Keratinocyte (primary cell): Measurements from ENCODE around the gene ADAMTS6. TPM values are rescaled to one million over a fixed set of nuclear protein-coding genes. Genes with fewer than 3 reads are reported as not detected.

Source experiments
- DNase-seq: peaks from one replicate; pipeline ENCODE4 v3.0.0-alpha.2; 2011; ENCODE audit warnings: low read depth, missing footprints, low spot score
- FAIRE-seq: peaks from 2 replicates; lab custom pipeline; 2011; peaks lifted over from hg19 to GRCh38; lab: Jason Lieb, UNC
- H2AFZ ChIP-seq: 2 replicates; pipeline ENCODE4 v1.6.0; 2012; ENCODE audit warnings: low read length, control low read depth, inconsistent platforms; ENCODE audit not compliant: control insufficient read depth
- H3K27ac ChIP-seq: 2 replicates; pipeline ENCODE4 v1.5.1; 2011; ENCODE audit warnings: low read length; ENCODE audit not compliant: control insufficient read depth, insufficient read depth
- H3K27me3 ChIP-seq: 3 replicates; pipeline ENCODE4 v1.6.0; 2011; ENCODE audit warnings: low read length; ENCODE audit not compliant: control insufficient read depth, insufficient read depth; ENCODE audit errors: extremely low read depth
- H3K36me3 ChIP-seq, 2 experiments: 2 replicates in 1 of 2; 3 replicates in 1 of 2; pipeline ENCODE4 v1.5.1; 2011; ENCODE audit warnings: low read length in 2 of 2, mild to moderate bottlenecking in 1 of 2; ENCODE audit not compliant: control insufficient read depth in 2 of 2, insufficient read depth in 2 of 2; ENCODE audit errors: extremely low read depth in 1 of 2
- H3K4me1 ChIP-seq: 3 replicates; pipeline ENCODE4 v1.5.1; 2011; ENCODE audit warnings: low read length; ENCODE audit not compliant: control insufficient read depth, insufficient read depth; ENCODE audit errors: extremely low read depth
- H3K4me2 ChIP-seq: 3 replicates; pipeline ENCODE4 v1.6.0; 2011; ENCODE audit warnings: low read depth, low read length; ENCODE audit not compliant: control insufficient read depth, insufficient read depth; ENCODE audit errors: extremely low read depth
- H3K4me3 ChIP-seq, 3 experiments: fragments of 200-600 bp in 1 of 3; sonication (generic) in 1 of 3; 2 replicates in 2 of 3; 3 replicates in 1 of 3; pipeline ENCODE4 v1.5.1; 2011 to 2016; ENCODE audit warnings: low read length in 3 of 3, mild to moderate bottlenecking in 3 of 3, control low read depth in 2 of 3, inconsistent platforms in 1 of 3, low read depth in 1 of 3, mixed read lengths in 1 of 3, mixed run types in 1 of 3, moderate library complexity in 1 of 3; ENCODE audit not compliant: control insufficient read depth in 2 of 3, insufficient read depth in 2 of 3; ENCODE audit errors: extremely low read depth in 1 of 3
- H3K79me2 ChIP-seq: 2 replicates; pipeline ENCODE4 v1.6.0; 2012; ENCODE audit warnings: low read length; ENCODE audit not compliant: control insufficient read depth, insufficient read depth
- H3K9ac ChIP-seq: 3 replicates; pipeline ENCODE4 v1.6.0; 2011; ENCODE audit warnings: low read length; ENCODE audit not compliant: control insufficient read depth, insufficient read depth; ENCODE audit errors: extremely low read depth
- H3K9me1 ChIP-seq: 3 replicates; pipeline ENCODE4 v1.6.0; 2011; ENCODE audit warnings: low read length; ENCODE audit not compliant: control insufficient read depth, insufficient read depth; ENCODE audit errors: extremely low read depth
- H3K9me3 ChIP-seq: 2 replicates; pipeline ENCODE4 v1.5.1; 2012; ENCODE audit warnings: low read depth, low read length; ENCODE audit not compliant: control insufficient read depth
- H4K20me1 ChIP-seq: 3 replicates; pipeline ENCODE4 v1.6.0; 2011; ENCODE audit warnings: low read length; ENCODE audit not compliant: control insufficient read depth, insufficient read depth; ENCODE audit errors: extremely low read depth
- CTCF ChIP-seq, 3 experiments: IDR thresholded peaks in 1 of 3; conservative IDR thresholded peaks in 1 of 3; optimal IDR thresholded peaks in 1 of 3; 2 replicates in 2 of 3; 3 replicates in 1 of 3; pipeline versions ENCODE3 to v1.5.1; 2011; ENCODE audit warnings: low read length in 3 of 3, mild to moderate bottlenecking in 3 of 3, moderate library complexity in 2 of 3, control low read depth in 1 of 3, inconsistent platforms in 1 of 3; ENCODE audit not compliant: insufficient read depth in 2 of 3; ENCODE audit errors: extremely low read depth in 1 of 3
- EZH2 ChIP-seq: IDR thresholded peaks from one replicate; pipeline ENCODE4 v1.6.1; 2012; ENCODE audit warnings: inconsistent platforms, mild to moderate bottlenecking, low read length, moderate library complexity
- dilution Hi-C: fragments of 300-500 bp; cut with MboI; formaldehyde crosslinking; loops from one replicate; pipeline ENCODE4 v1.7.0; 2020; ENCODE audit warnings: low sequenced_read_pairs; ENCODE audit not compliant: extremely low pct_ligation_motif_present
- polyA plus RNA-seq, 5 experiments: library from polyadenylated mRNA; depleted of rRNA in 3 of 5; stranded (reverse) in 3 of 5; stranded (forward) in 1 of 5; unstranded in 1 of 5; fragments of >200 nt; gene quantifications; 1 replicate in 1 of 5; 2 replicates in 3 of 5; 3 replicates in 1 of 5; pipeline versions ENCODE4 v1.2.1 to v1.2.3, GENCODE V29; 2011 to 2012; ENCODE audit warnings: missing spikeins in 2 of 5, low read depth in 1 of 5, low replicate concordance in 1 of 5

Gene ADAMTS6
- polyA plus RNA-seq, 1 donor (not counting 4 experiments of a cell fraction or from before 2014, with no cell fraction given): 10.9 TPM

GRCh38 chr5:65307088-65307487, 174.6 kb downstream of the ADAMTS6 start:
- dilution Hi-C loops: no loop called here
- Histone ChIP-seq H3K4me2 (no peak overlapping the region), H3K9ac (no peak overlapping the region), H3K27me3 (no peaks in the 10 kb centered on the region), H3K27ac (no peak overlapping the region), H2AFZ (no peak overlapping the region), H4K20me1 (no peaks in the 10 kb centered on the region), H3K4me1 (no peaks in the 10 kb centered on the region), H3K9me1 (no peaks in the 10 kb centered on the region), H3K9me3 (no peaks in the 10 kb centered on the region), H3K4me3 (no peak overlapping the region), H3K36me3 (peaks cover 0 to 3% of the 10 kb centered on the region in 2 experiments), H3K79me2 (no peaks in the 10 kb centered on the region)
- DNase-seq (no peak), FAIRE-seq (no peak)
- no peak for TF ChIP-seq CTCF (optimal IDR thresholded peaks at IDR 0.05 in 1 of 3, IDR thresholded peaks at IDR 0.05 in 1 of 3, conservative IDR thresholded peaks at IDR 0.05 in 1 of 3; ENCODE audit: extremely low read depth in 1 of 3, insufficient read depth in 2 of 3, low read length in 3 of 3)
- TF ChIP-seq EZH2: no peak

GRCh38 chr5:65305913-65306312, 175.8 kb downstream of the ADAMTS6 start:
- H3K4me1 ChIP-seq: no peaks in the 10 kb centered on the region
- TF ChIP-seq EZH2 (no peak), CTCF (optimal IDR thresholded peaks at IDR 0.05 in 1 of 3, IDR thresholded peaks at IDR 0.05 in 1 of 3, conservative IDR thresholded peaks at IDR 0.05 in 1 of 3; ENCODE audit: extremely low read depth in 1 of 3, insufficient read depth in 2 of 3, low read length in 3 of 3) (no peak)
- dilution Hi-C loops: no loop called here
- no peak overlapping the region for H2AFZ ChIP-seq
- H3K9me3 ChIP-seq: no peaks in the 10 kb centered on the region
- peaks cover 0 to 3% of the 10 kb centered on the region in 2 experiments for H3K36me3 ChIP-seq
- no peaks in the 10 kb centered on the region for H3K27me3 ChIP-seq
- no peaks in the 10 kb centered on the region for H3K79me2 ChIP-seq
- FAIRE-seq (peak; percentile 59), DNase-seq (no peak)
- no peak overlapping the region for H3K27ac ChIP-seq
- H3K4me3 ChIP-seq: no peak overlapping the region
- H3K9me1 ChIP-seq: no peaks in the 10 kb centered on the region
- no peaks in the 10 kb centered on the region for H4K20me1 ChIP-seq
- no peak overlapping the region for H3K4me2 ChIP-seq
- no peak overlapping the region for H3K9ac ChIP-seq
